Suppressor macrophage treated with lipopolysaccharide for 4 hours (primary cell): ENCODE measurements around the gene SIVA1.
A peak's percentile ranks its signal among the peaks of the same experiment; 100 is the strongest.
"Not testable (repeated sequence)": the region's sequence is repeated elsewhere in the genome, so short reads cannot be mapped to it uniquely, and the experiment has no call there.

Source experiments
- DNase-seq: peaks from one replicate; pipeline ENCODE4 v3.0.0-alpha.2; 2020

SIVA1 gene

DNA sequence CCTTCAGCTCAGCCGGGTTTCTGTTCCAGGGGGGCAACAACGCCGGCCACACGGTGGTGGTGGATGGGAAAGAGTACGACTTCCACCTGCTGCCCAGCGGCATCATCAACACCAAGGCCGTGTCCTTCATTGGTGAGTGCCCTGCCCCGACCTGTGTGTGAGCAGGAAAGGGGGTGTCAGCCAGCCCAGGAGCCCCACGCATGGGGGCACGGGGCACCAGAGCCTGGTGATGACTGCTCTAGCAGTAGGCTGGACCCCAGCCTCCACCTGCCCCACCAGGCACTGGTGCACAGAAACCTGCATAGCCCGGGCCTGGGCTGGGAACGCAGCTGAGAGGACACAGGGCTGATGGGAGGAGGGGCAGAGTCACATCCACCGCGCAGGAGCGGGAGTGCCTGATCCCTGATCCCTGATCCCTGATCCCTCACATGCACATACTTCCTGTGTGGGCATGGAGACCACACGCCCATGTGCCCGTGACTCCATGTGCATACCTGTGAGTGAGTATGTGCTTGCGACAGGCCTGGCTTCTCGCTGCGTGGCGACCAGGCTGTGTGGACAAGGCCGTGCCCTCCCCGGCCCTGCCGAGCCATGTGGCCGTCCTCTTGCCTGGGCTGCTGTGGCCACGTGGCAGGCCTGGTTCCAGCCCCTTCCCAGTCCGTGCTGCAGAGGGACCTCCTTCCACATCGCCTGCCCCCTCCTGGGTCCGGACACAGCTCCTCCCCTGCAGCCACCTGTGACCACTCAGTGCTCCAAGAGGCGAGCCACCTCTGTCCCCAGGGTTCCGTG is 17.8 kb upstream of the SIVA1 start:
- no peak for DNase-seq

- DNase-seq, result peak; percentile 95
Observed at GRCh38 chr14:104735830-104736642, 16.9 kb upstream of the SIVA1 start.

- DNase-seq, result no peak
Observed at GRCh38 chr14:104738375-104739019, 14.4 kb upstream of the SIVA1 start.

DNA sequence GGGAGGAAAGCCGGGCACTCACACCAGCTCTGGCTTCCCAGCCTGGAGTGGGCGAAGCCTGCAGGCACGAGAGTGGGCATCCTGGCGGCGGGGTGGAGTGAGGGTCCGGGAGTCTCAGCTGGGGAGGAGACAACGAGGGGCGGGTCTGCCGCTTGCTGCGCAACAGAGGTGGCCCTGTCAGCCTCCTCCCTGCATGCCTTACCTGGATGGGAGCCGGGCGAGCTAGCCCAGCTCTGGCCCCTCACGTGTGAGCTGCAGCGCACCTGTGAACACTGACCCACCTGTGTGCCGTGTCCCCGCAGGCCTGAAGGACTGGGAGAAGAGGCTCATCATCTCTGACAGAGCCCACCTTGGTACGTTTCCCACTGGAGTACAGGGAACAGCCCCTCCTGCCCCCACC is 13.9 kb upstream of the SIVA1 start:
- no peak for DNase-seq

GRCh38 chr14:104739546-104740516 is 13.1 kb upstream of the SIVA1 start:
- DNase-seq, result no peak

- DNase-seq, result no peak
Observed at GRCh38 chr14:104741108-104741802, 11.7 kb upstream of the SIVA1 start.

- no peak for DNase-seq
Observed at GRCh38 chr14:104741803-104742251, 11.1 kb upstream of the SIVA1 start.

DNA sequence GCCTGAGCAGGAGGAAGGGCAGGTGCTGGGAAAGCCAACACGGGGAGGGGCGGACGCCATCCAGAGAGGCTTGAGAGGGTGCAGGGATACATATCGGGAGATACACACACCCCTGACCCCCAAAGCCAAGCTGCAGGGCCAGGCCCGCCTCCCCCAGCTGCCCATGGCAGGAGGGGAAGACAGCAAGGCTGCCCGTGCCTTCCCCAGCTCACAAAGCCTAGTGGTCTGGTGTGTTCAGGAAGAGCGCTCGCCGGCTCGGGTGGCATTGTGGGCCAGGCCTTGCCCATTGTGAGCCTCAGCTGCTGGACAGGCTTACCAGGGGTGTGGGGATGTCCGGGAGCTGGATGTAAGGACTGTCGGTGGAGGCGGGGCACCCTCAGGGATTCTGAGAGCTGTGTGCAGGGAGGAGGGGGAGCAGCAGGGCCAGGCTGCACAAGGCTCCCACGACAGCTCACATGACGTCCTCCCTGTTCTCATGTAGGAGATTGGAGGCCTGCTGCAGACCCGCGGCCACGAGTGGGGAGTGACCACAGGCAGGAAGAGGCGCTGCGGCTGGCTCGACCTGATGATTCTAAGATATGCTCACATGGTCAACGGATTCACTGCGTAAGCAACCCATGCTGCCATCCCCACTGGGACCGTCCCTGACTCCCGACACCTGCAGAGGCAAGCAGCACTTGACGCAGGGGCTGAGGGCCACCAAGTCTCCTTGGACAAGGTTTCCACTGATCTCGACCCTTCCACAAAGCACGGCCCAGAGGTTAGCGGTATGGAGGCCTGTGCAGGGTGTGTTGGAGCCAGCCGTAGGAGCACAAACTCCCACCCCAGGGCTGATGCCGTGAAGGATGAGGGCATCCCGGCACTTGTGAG is 10.1 kb upstream of the SIVA1 start:
- DNase-seq, result no peak

DNA sequence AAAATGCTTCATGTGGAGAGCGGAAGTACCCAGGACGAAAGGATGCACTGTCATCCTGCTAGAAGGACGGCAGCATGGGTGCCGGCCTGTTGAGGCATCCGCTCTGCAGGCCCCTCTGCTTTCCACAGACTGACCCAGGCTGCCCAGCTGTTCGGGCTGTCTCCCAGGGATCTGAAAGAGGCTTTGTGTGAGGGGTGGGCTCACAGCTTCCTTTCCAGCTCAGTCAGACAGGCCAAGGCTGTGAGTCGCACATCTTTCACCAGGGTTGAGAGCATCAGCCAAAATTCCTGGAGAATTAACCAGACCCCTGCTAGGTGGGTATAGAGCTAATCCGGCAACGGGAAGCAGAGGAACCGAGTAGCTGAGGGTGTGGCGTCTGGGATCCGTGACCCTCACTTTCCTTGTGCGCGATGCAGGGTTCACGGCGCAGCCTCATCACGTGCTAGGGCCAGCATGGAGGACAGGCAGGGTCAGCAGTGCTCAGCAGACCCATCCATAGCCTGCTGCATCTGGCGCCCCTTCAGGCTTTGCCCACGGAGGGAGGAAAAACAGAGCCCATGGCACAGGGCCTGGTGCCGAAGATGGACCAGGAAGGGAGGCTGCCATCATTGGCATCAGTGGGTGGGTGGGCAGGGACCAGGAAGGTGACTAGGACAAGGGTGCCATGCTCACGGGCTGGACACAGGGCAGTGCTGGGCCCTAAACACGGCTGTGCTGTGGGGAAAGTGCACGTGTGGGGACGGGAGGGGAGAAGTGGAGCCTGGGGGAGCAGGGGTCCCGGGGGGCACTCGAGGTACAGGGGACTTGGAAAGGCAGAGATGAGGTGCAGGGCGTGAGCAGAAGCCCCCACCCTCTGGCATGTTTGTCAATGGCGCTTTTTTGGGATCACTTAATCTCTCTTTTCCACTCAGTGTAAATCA is 9.2 kb upstream of the SIVA1 start:
- no peak for DNase-seq

- no peak for DNase-seq
Observed at GRCh38 chr14:104744484-104744883, 8.5 kb upstream of the SIVA1 start.

GRCh38 chr14:104745431-104745830 is 7.5 kb upstream of the SIVA1 start:
- DNase-seq, result no peak

DNA sequence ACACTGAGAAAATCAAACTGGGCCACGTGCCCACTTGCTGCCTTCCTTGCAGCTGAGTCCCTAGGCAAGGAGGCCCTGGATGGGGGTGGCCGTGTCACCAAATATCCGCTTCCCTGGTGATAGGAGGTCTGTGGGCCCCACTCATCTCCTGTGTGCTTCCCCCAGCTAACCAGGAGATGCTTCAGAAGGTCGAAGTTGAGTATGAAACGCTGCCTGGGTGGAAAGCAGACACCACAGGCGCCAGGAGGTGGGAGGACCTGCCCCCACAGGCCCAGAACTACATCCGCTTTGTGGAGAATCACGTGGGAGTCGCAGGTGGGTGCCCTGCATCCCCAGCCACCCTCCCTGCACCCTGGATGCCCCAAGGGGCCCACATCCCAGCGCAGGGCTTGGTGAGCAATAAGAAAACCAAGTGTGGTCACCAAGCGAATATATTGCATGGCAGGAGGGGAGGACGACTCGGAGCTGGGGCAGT is 6.8 kb upstream of the SIVA1 start:
- DNase-seq, result no peak

GRCh38 chr14:104746934-104747481 is 5.9 kb upstream of the SIVA1 start:
- no peak for DNase-seq

DNA sequence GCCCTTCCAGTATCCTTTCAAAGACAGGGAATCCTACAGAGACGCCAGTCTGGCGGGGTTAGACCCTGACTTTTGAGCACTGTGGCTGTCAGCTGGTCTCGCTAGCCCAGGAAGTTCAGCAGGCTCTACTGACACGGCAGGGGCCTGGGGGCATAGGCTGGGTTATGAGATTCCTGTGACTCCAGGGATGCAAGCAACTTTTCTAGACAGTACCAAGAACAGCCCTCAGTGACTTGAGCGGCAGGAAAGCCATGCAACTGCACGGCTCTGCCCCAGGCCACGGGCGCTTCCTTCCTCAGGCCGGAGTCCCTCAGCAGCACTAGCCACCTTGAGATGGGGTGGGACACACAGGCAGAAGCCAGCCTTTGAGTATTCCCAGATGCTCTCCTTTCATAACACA is 5.1 kb upstream of the SIVA1 start:
- no peak for DNase-seq

GRCh38 chr14:104749111-104749649 is 3.8 kb upstream of the SIVA1 start:
- DNase-seq, result no peak

DNA sequence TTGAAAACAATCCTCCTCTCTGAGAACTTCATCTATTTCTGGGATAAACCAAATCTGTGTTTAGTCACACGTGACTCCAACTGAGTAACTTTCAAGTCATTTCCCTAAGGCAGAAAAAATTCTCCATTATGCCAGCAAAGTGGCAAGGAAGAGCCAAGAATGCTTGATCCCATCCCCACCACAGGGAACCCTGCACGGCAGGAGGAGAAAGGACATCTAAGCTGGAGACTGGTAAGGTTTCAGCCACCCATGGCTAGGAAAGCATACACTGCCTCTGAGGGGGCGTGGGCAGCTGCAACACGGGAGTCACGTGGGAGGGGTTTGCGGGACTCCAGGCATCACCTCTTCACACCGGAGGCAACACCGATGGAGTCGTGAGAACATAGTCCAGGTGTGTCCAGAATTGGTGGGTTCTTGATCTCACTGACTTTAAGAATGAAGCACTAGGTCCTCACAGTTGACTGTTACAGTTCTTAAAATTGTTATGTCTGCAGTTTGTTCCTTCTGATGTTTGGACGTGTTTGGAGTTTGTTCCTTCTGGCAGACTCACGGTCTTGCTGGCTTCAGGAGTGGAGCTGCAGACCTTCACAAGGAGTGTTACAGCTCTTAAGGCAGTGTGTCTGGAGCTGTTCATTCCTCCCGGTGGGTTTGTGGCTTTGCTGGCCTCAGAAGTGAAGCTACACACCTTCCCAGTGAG is 2.7 kb upstream of the SIVA1 start:
- no peak for DNase-seq

DNA sequence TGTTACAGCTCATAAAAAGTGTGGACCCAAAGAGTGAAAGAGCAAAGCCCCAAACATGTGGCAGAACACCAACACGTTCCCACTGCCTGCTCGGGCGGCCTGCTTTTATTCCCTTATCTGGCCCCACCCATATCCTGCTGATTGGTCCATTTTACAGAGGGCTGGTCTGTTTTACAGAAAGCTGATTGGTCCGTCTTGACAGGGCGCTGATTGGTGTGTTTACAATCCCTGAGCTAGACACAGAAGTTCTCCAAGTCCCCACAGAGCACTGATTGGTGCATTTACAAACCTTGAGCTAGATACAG is 2.2 kb upstream of the SIVA1 start:
- not testable (repeated sequence) for DNase-seq
